KOPT-K1 (cell line): ENCODE data around the gene RASSF7.
A peak's percentile ranks its signal among the peaks of the same experiment; 100 is the strongest.
"Not testable (repeated sequence)": the region's sequence is repeated elsewhere in the genome, so short reads cannot be mapped to it uniquely, and the experiment has no call there.

Source experiments
- H3K27ac ChIP-seq: fragments of 200-600 bp; sonication (generic); 2 replicates; pipeline ENCODE4 v1.5.1; 2016; ENCODE audit warnings: antibody characterized with exemption, mild to moderate bottlenecking, low read depth, low read length; ENCODE audit not compliant: poor library complexity, severe bottlenecking
- H3K36me3 ChIP-seq: fragments of 200-600 bp; sonication (generic); 2 replicates; pipeline ENCODE4 v1.5.1; 2017; ENCODE audit warnings: antibody characterized with exemption, mild to moderate bottlenecking, low read length, moderate library complexity; ENCODE audit not compliant: insufficient read depth
- H3K9me3 ChIP-seq: fragments of 200-600 bp; sonication (generic); 2 replicates; pipeline ENCODE4 v1.5.1; 2017; ENCODE audit warnings: antibody characterized with exemption, low read length, mild to moderate bottlenecking; ENCODE audit not compliant: insufficient read depth, poor library complexity, severe bottlenecking

Gene RASSF7

GRCh38 chr11:565921-566509 lies 5.2 kb downstream of the RASSF7 start:
- H3K27ac ChIP-seq: no peak overlapping the region
- H3K9me3 ChIP-seq: no peaks in the 10 kb centered on the region
- H3K36me3 ChIP-seq: peaks cover 5% of the 10 kb centered on the region; the same call in 1 of the 2 replicates

GRCh38 chr11:567011-567628 lies 6.3 kb downstream of the RASSF7 start:
- H3K27ac ChIP-seq: peak overlapping the region; percentile 79
- H3K36me3 ChIP-seq: peaks cover 5% of the 10 kb centered on the region; the same call in 1 of the 2 replicates
- H3K9me3 ChIP-seq: no peaks in the 10 kb centered on the region

DNA sequence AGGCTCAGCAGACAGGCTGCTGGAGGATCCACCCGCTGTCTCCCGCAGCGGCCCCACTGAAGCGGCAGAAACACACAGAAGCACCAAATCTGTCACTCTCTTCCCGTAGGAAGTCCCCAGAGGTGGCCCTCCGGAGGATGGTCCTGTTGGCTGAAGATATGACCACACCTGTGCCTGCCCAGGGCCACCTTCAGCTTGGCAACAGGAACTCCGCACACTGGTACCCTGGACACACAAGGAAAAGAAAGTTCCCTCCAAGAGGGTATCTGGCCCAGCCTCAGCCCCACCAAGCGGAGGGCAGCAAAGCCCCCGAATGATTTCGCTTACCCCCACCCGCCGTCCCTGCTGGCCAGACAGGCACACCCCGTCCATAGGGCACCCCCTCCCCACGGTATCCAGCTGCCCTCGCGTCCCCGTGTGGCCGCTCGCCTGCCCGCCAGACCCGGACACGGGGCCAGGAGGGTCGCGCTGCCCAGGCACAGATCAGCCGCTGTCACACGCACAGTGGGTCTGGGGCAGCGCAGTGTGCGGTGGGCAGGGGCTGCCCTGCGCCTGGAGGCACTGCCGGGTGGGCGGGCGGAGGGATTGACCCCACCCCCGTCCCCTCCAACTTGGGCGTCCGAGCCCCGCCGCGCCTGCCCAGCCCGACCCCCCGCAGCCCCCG lies 7.0 kb downstream of the RASSF7 start:
- Histone ChIP-seq H3K9me3 (no peaks in the 10 kb centered on the region), H3K27ac (peak overlapping the region; percentile 79), H3K36me3 (peaks cover 5% of the 10 kb centered on the region; the same call in 1 of the 2 replicates)

DNA sequence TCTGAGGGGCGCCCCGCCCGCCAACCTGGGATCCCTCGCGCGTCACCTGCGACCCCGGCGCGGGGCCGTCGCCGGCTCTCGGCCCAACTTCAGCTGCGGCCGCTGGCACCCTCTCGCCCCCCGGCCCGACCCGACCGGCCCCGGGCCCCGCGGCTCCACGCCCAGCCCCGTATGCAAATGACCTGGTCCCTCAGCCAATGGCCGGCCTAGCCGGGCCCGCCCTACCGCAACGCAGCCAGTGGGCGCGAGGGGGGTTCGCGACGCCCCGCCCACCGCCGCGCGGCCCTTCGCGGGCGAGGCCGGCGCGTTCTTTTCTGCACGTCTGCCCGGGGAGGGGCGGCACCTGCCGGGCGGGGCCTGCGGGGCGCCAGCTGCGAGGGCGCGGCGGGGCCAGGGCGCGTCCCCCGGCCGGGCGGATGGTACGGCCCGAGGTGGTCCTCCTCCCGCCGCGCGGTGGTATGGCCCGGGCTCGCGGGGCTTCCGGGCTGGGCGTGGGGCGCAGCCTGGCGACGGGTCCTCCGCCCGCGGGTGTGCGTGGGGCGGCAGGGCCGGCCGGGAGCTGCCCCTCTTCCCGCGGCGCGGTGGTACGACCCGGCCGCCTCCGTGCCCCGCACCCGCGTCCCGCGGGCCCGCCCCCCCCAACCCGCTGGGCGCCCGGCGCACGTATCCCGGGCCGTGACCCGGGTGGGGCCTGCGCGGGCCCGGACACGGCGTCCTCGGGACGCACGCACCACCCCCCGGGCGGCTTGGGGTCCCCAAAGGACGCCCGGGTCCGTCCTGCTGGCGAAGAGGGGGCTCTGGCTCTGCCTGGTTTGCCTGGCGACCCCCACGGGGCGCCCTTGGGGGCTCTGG lies 7.8 kb downstream of the RASSF7 start:
- Histone ChIP-seq H3K27ac (peak overlapping the region; percentile 79), H3K36me3 (peaks cover 5% of the 10 kb centered on the region; the same call in 1 of the 2 replicates), H3K9me3 (no peaks in the 10 kb centered on the region)

DNA sequence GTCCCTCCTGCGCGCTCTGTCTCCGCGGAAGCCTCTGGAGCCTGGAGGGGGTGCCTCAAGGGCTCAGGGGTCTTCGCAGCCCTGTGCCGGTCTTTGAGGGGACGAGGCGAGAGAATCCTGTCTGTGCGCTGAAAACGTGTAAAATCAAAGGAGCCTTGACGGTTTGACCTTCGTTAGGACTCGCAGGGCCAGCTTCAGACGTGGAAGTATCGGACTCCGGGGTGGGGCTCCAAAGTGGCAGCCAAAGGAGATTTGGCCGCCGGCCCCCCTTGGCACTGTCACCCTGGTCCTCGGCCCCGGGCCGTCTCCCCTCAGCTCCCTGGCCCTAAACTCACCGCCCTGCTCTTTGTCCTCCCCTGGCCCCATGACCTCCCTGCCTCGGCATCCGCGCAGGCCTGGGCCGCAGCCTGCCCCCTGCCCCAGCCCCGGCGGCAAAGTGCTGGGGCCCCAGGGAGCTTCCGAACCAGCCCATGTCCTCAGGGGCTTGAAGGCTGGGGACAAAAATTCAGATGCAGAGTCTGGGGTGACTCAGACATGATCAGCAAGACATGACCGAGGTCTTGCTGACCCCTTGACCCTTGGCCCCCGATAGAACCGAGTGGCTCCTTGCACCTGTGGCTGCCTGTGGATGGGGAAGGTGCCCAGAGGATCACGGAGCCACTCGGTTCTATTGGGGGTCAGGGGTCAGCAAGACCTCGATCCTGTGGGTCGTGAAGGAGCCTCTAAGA lies 8.6 kb downstream of the RASSF7 start:
- H3K9me3 ChIP-seq: no peaks in the 10 kb centered on the region
- H3K27ac ChIP-seq: peak overlapping the region; percentile 79

DNA sequence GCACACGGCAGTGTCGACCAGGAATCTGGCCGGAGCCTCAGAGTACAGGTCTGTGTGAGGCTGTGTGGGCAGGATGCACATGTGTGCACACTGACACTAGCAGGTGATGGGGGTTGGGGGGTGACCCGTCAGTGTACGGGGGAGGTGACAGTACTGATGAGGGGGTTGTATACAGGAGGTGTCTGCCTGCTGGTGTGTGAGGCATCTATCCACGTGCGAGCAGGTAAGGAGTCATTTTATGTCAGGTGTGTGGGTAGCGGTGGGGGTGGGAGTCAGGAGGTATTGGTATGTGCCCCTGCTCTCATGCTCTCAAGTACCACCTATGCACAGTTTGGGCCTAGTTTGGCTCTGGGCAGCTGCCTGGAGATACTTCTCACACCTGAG lies 11.0 kb downstream of the RASSF7 start:
- Histone ChIP-seq H3K27ac (no peak overlapping the region), H3K36me3 (no peaks in the 10 kb centered on the region), H3K9me3 (no peaks in the 10 kb centered on the region)

More for the DNA sequence above, 8.6 kb downstream of the RASSF7 start:
- peaks cover 5% of the 10 kb centered on the region; the same call in 1 of the 2 replicates for H3K36me3 ChIP-seq

DNA sequence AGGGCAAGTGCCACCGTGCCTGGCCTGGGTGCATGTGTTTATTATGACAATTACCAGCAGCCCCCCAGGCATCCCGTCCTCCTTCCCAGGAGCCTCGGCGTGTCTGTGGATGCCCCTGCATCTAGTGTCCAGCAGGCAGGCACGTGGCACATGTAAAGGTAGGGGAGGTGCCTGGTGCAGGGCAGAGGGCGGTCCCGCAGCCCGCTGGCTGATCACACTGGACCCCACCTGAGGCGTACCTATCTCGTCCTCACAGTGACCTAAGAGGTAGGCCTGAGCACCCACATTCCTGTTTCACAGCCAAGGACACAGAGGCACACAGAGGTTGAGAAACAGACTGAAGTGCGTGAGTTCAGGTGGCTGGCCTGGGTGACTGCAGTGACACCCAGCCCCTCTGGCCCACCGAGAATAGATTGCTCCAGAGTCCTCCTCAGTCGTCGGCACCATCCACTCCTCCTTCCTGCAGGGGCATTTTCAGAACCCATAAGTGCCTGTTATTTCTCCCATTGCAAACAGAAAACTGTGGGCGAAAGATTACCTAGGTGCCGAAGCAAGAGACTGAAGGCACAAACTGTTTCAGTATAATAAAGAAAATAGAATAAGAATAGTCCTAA lies 12.5 kb downstream of the RASSF7 start:
- H3K27ac ChIP-seq: no peak overlapping the region

GRCh38 chr11:574031-574570 lies 13.3 kb downstream of the RASSF7 start:
- H3K9me3 ChIP-seq, H3K36me3 ChIP-seq, H3K27ac ChIP-seq: not testable (repeated sequence)

More for the DNA sequence above, 12.5 kb downstream of the RASSF7 start:
- Histone ChIP-seq H3K9me3 (no peaks in the 10 kb centered on the region), H3K36me3 (no peaks in the 10 kb centered on the region)

GRCh38 chr11:574632-575312 lies 14.0 kb downstream of the RASSF7 start:
- Histone ChIP-seq H3K27ac (no peak overlapping the region), H3K9me3 (no peaks in the 10 kb centered on the region), H3K36me3 (peaks cover 10% of the 10 kb centered on the region; the same call in 1 of the 2 replicates)

DNA sequence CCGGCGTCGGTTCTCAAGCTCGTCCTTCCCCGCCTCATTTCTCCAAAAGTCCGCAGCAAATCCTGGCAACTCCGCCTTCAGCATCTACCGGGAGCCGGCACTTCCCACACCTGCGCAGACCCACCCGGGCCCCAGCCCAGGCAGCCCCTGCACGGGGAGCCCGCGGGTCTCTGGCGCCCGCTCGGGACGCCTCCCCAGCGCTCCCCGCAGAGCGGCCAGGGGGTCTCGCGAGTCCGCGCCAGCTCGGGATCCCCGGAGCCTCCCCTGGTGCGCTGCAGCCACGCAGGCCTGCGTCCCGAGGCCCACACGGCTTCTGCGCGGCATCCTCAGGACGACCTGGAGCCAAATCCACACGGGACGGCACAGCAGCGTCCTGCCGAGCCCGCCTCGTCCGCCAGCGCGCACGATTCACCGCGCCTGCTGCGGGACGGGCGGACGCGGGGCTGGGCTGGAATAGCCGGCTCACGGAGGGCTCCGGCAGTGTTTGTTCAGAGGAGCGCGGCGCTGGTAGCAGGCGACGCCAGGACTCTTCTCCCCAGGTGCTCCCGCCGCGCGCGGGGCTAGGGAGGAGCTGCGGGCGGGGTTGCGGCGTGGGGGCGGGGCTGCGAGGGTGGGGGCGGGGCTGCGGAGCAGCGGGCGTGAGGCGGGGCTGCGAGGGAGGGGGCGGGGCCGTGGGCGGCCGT lies 14.7 kb downstream of the RASSF7 start:
- Histone ChIP-seq H3K27ac (peak overlapping the region; percentile 35), H3K36me3 (peaks cover 15% of the 10 kb centered on the region; the same call in 1 of the 2 replicates)

DNA sequence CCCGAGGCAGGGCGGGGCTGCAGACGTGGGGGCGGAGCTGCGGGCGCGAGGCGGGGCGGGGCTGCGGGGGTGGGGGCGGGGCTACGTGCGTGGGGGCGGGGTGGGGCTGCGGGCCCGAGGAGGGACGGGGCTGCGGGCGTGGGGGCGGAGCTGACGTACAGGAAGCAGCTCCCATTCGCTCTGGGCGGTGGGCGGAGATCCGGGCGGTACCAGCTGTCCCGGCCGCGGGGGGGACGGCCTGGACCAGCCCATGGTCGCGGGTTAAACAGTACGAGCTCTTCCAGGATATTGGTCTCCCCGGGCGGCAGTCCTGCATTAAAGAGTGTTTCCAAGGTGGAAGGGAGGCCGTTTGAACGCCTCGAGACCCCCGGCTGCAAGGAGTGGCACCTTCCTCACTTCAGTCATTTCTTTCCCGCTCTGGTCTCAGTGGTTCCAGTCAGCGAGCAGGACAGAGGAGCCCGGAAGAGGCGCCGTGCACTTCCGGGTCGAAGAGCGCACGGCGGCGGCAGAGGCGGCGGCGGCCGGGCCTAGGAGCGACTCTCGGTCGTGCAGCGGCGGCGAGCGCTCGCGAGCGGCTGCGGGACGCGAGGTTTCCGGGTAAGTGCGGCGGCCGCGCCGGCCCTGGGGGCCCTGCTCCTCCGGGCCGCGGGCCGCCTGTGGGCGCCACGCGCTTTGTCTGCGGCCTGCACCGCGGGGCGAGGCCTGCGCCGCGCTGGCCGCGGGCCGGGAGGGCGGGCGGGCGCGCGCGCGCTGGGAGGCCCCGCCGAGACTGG lies 15.4 kb downstream of the RASSF7 start, which contains the start of gene PHRF1:
Gene PHRF1, plus strand, starts transcription at position 475 of the 773 bp plus-strand sequence. CDS start 5,043 bp downstream, outside the sequence.
- peak within 1 kb of the TSS; percentile 97 for H3K27ac ChIP-seq
- H3K9me3 ChIP-seq: no peaks in the 10 kb centered on the region
- H3K36me3 ChIP-seq: peaks cover 17% of the 10 kb centered on the region; the same call in 1 of the 2 replicates

More for the DNA sequence above, 14.7 kb downstream of the RASSF7 start:
- H3K9me3 ChIP-seq: no peaks in the 10 kb centered on the region
